ENCODE measurements around the gene SYT14. TPM values are rescaled to one million over a fixed set of nuclear protein-coding genes. Genes with fewer than 3 reads are reported as not detected.

The SYT14 gene
- polyA plus RNA-seq, 4 donors, result 0.13 TPM; not detected in 2

- FAIRE-seq (no peak), DNase-seq (no peak)
- H3K9me3 ChIP-seq (ENCODE audit: control insufficient read depth in 2 of 2, insufficient read depth in 1 of 2, low read depth in 1 of 2, low read length in 1 of 2), result no peaks in the 10 kb centered on the region
- no peak overlapping the region for H3K27ac ChIP-seq (ENCODE audit: low read depth in 1 of 3, low read length in 2 of 3)
- H3K27me3 ChIP-seq (ENCODE audit: control insufficient read depth in 3 of 3, insufficient read depth in 3 of 3, low read length in 3 of 3), result peaks cover 0 to 2% (median 0%) of the 10 kb centered on the region in 3 donors
- no peaks in the 10 kb centered on the region for H3K36me3 ChIP-seq (ENCODE audit: control insufficient read depth in 3 of 3, insufficient read depth in 2 of 3, low read depth in 1 of 3, low read length in 3 of 3)
- no peak overlapping the region for H3K4me3 ChIP-seq (ENCODE audit: low read depth in 1 of 3, low read length in 3 of 3)
- WGBS, 3 donors, result 90 to 93% (median 92%) methylated on average over 1 of the region's 1 CpG
- H3K4me1 ChIP-seq (ENCODE audit: control insufficient read depth in 3 of 3, insufficient read depth in 2 of 3, low read depth in 1 of 3, low read length in 2 of 3), result no peaks in the 10 kb centered on the region
These were observed 17.2 kb upstream of the SYT14 start for GRCh38 chr1:209920844-209921243.

GRCh38 chr1:209924390-209924789 lies 13.6 kb upstream of the SYT14 start:
- no peaks in the 10 kb centered on the region for H3K4me1 ChIP-seq (ENCODE audit: control insufficient read depth in 3 of 3, insufficient read depth in 2 of 3, low read depth in 1 of 3, low read length in 2 of 3)
- no peaks in the 10 kb centered on the region for H3K9me3 ChIP-seq (ENCODE audit: control insufficient read depth in 2 of 2, insufficient read depth in 1 of 2, low read depth in 1 of 2, low read length in 1 of 2)
- no peak overlapping the region for H3K4me3 ChIP-seq (ENCODE audit: low read depth in 1 of 3, low read length in 3 of 3)
- H3K27ac ChIP-seq (ENCODE audit: low read depth in 1 of 3, low read length in 2 of 3), result no peak overlapping the region
- DNase-seq (no peak), FAIRE-seq (no peak)
- peaks cover 0 to 3% (median 2%) of the 10 kb centered on the region in 3 donors for H3K27me3 ChIP-seq (ENCODE audit: control insufficient read depth in 3 of 3, insufficient read depth in 3 of 3, low read length in 3 of 3)
- H3K36me3 ChIP-seq (ENCODE audit: control insufficient read depth in 3 of 3, insufficient read depth in 2 of 3, low read depth in 1 of 3, low read length in 3 of 3), result no peaks in the 10 kb centered on the region

- 23 to 37% (median 32%) methylated on average over 3 of the region's 3 CpGs for WGBS, 3 donors
- no peak for DNase-seq
- H3K4me1 ChIP-seq (ENCODE audit: control insufficient read depth in 3 of 3, insufficient read depth in 2 of 3, low read depth in 1 of 3, low read length in 2 of 3), result no peaks in the 10 kb centered on the region
- H3K9me3 ChIP-seq (ENCODE audit: control insufficient read depth in 2 of 2, insufficient read depth in 1 of 2, low read depth in 1 of 2, low read length in 1 of 2), result no peaks in the 10 kb centered on the region
- H3K27ac ChIP-seq (ENCODE audit: low read depth in 1 of 3, low read length in 2 of 3), result no peak overlapping the region
- H3K36me3 ChIP-seq (ENCODE audit: control insufficient read depth in 3 of 3, insufficient read depth in 2 of 3, low read depth in 1 of 3, low read length in 3 of 3), result no peaks in the 10 kb centered on the region
- no peak overlapping the region for H3K4me3 ChIP-seq (ENCODE audit: low read depth in 1 of 3, low read length in 3 of 3)
- H3K27me3 ChIP-seq (ENCODE audit: control insufficient read depth in 3 of 3, insufficient read depth in 3 of 3, low read length in 3 of 3), result peaks cover 0 to 3% (median 2%) of the 10 kb centered on the region in 3 donors
- no peak for FAIRE-seq
These were observed 12.0 kb upstream of the SYT14 start for GRCh38 chr1:209926045-209926444.

DNA sequence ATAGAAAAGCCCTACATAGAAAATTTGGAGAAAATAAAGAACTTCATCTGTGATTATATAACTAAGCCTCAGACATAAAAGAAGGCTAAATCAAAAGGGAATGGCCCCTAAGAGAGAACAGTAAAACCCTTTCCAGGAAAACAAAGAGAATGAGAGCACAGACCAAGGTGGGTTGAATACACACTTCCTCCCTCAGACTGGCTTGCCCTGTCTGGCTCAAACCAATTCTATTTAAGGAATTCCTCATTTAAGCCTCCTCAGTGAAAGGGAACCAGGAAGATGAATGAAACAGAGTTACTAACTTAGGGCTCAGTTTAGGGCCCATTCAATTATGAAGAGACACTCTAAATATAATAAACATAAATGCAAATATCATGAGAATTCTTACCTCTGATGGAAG lies 10.6 kb upstream of the SYT14 start:
- no peak for FAIRE-seq
- Histone ChIP-seq H3K27ac (ENCODE audit: low read depth in 1 of 3, low read length in 2 of 3) (no peak overlapping the region), H3K27me3 (ENCODE audit: control insufficient read depth in 3 of 3, insufficient read depth in 3 of 3, low read length in 3 of 3) (peaks cover 0 to 3% (median 2%) of the 10 kb centered on the region in 3 donors), H3K9me3 (ENCODE audit: control insufficient read depth in 2 of 2, insufficient read depth in 1 of 2, low read depth in 1 of 2, low read length in 1 of 2) (no peaks in the 10 kb centered on the region), H3K36me3 (ENCODE audit: control insufficient read depth in 3 of 3, insufficient read depth in 2 of 3, low read depth in 1 of 3, low read length in 3 of 3) (no peaks in the 10 kb centered on the region), H3K4me3 (ENCODE audit: low read depth in 1 of 3, low read length in 3 of 3) (no peak overlapping the region), H3K4me1 (ENCODE audit: control insufficient read depth in 3 of 3, insufficient read depth in 2 of 3, low read depth in 1 of 3, low read length in 2 of 3) (no peaks in the 10 kb centered on the region)
- no peak for DNase-seq

- H3K9me3 ChIP-seq (ENCODE audit: control insufficient read depth in 2 of 2, insufficient read depth in 1 of 2, low read depth in 1 of 2, low read length in 1 of 2), result no peaks in the 10 kb centered on the region
- H3K4me1 ChIP-seq (ENCODE audit: control insufficient read depth in 3 of 3, insufficient read depth in 2 of 3, low read depth in 1 of 3, low read length in 2 of 3), result no peaks in the 10 kb centered on the region
- H3K36me3 ChIP-seq (ENCODE audit: control insufficient read depth in 3 of 3, insufficient read depth in 2 of 3, low read depth in 1 of 3, low read length in 3 of 3), result no peaks in the 10 kb centered on the region
- H3K27me3 ChIP-seq (ENCODE audit: control insufficient read depth in 3 of 3, insufficient read depth in 3 of 3, low read length in 3 of 3), result peaks cover 0 to 3% (median 0%) of the 10 kb centered on the region in 3 donors
- H3K27ac ChIP-seq (ENCODE audit: low read depth in 1 of 3, low read length in 2 of 3), result no peak overlapping the region
- FAIRE-seq, result no peak
- no peak for DNase-seq
- no peak overlapping the region for H3K4me3 ChIP-seq (ENCODE audit: low read depth in 1 of 3, low read length in 3 of 3)
These were observed 8.3 kb upstream of the SYT14 start for GRCh38 chr1:209929751-209930150.

GRCh38 chr1:209931141-209931540 lies 6.9 kb upstream of the SYT14 start:
- DNase-seq, result no peak
- Histone ChIP-seq H3K27ac (ENCODE audit: low read depth in 1 of 3, low read length in 2 of 3) (no peak overlapping the region), H3K27me3 (ENCODE audit: control insufficient read depth in 3 of 3, insufficient read depth in 3 of 3, low read length in 3 of 3) (peaks cover 0 to 3% (median 2%) of the 10 kb centered on the region in 3 donors), H3K36me3 (ENCODE audit: control insufficient read depth in 3 of 3, insufficient read depth in 2 of 3, low read depth in 1 of 3, low read length in 3 of 3) (no peaks in the 10 kb centered on the region), H3K9me3 (ENCODE audit: control insufficient read depth in 2 of 2, insufficient read depth in 1 of 2, low read depth in 1 of 2, low read length in 1 of 2) (no peaks in the 10 kb centered on the region), H3K4me1 (ENCODE audit: control insufficient read depth in 3 of 3, insufficient read depth in 2 of 3, low read depth in 1 of 3, low read length in 2 of 3) (no peaks in the 10 kb centered on the region), H3K4me3 (ENCODE audit: low read depth in 1 of 3, low read length in 3 of 3) (no peak overlapping the region)
- FAIRE-seq, result no peak
- 60 to 76% (median 62%) methylated on average over 2 of the region's 2 CpGs for WGBS, 3 donors

DNA sequence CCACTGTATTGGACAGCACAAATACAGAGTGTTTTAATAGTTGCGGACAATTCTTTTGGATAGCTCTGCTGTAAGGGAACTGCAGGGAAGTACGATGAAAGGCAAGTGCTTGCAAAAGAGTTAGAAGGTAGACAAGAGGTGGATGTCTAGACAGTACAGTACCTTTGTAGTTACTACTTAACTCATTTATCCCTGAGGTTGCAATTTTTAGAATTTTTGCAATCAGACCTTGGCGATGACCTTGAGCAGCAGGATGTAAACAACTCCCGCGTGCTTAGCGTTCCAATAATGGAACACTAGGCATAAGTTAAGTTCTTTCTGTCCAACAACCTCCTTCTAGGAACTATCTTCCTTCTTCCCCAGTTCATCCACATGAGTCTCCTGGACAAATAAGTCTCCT lies 1.9 kb upstream of the SYT14 start:
- no peak for DNase-seq
- FAIRE-seq, result no peak
- no peak overlapping the region for H3K27ac ChIP-seq (ENCODE audit: low read depth in 1 of 3, low read length in 2 of 3)
- H3K27me3 ChIP-seq (ENCODE audit: control insufficient read depth in 3 of 3, insufficient read depth in 3 of 3, low read length in 3 of 3), result peaks cover 0 to 11% (median 9%) of the 10 kb centered on the region in 3 donors
- no peaks in the 10 kb centered on the region for H3K36me3 ChIP-seq (ENCODE audit: control insufficient read depth in 3 of 3, insufficient read depth in 2 of 3, low read depth in 1 of 3, low read length in 3 of 3)
- peaks cover 0 to 3% (median 2%) of the 10 kb centered on the region in 3 donors for H3K4me1 ChIP-seq (ENCODE audit: control insufficient read depth in 3 of 3, insufficient read depth in 2 of 3, low read depth in 1 of 3, low read length in 2 of 3)
- WGBS, 3 donors, result 91 to 94% (median 91%) methylated on average over 6 of the region's 6 CpGs
- H3K4me3 ChIP-seq (ENCODE audit: low read depth in 1 of 3, low read length in 3 of 3), result no peak overlapping the region
- H3K9me3 ChIP-seq (ENCODE audit: control insufficient read depth in 2 of 2, insufficient read depth in 1 of 2, low read depth in 1 of 2, low read length in 1 of 2), result no peaks in the 10 kb centered on the region

- DNase-seq (no peak), FAIRE-seq (no peak)
- H3K27ac ChIP-seq (ENCODE audit: low read depth in 1 of 3, low read length in 2 of 3), result no peak overlapping the region
- H3K4me3 ChIP-seq (ENCODE audit: low read depth in 1 of 3, low read length in 3 of 3), result no peak overlapping the region
- no peaks in the 10 kb centered on the region for H3K4me1 ChIP-seq (ENCODE audit: control insufficient read depth in 3 of 3, insufficient read depth in 2 of 3, low read depth in 1 of 3, low read length in 2 of 3)
- H3K36me3 ChIP-seq (ENCODE audit: control insufficient read depth in 3 of 3, insufficient read depth in 2 of 3, low read depth in 1 of 3, low read length in 3 of 3), result no peaks in the 10 kb centered on the region
- WGBS, 3 donors, result 53 to 80% (median 78%) methylated on average over 2 of the region's 2 CpGs
- no peaks in the 10 kb centered on the region for H3K9me3 ChIP-seq (ENCODE audit: control insufficient read depth in 2 of 2, insufficient read depth in 1 of 2, low read depth in 1 of 2, low read length in 1 of 2)
- H3K27me3 ChIP-seq (ENCODE audit: control insufficient read depth in 3 of 3, insufficient read depth in 3 of 3, low read length in 3 of 3), result no peaks in the 10 kb centered on the region
These were observed 7.4 kb downstream of the SYT14 start for GRCh38 chr1:209945377-209945776.

DNA sequence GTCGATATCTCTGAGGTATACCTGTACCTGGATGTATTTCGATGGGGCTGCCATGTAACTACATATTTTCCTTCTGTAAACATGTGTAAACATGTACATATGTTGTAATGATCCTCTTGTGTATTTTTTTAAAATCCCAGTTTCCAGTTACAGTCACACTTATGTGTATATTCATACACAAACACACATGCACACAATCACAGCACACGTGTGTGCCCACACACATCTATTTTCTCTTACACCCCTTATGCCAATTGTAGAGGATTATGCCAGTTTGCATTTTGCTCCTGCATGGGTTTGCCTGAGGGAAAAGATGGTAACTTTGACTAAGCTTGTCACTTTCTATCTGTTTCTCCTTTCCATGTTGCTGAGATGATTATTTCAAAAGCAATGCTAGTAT lies 10.1 kb downstream of the SYT14 start:
- FAIRE-seq, result no peak
- WGBS, 3 donors, result 75 to 82% (median 78%) methylated on average over 3 of the region's 3 CpGs

More for the DNA sequence above, 10.1 kb downstream of the SYT14 start:
- DNase-seq, result no peak
- Histone ChIP-seq H3K9me3 (ENCODE audit: control insufficient read depth in 2 of 2, insufficient read depth in 1 of 2, low read depth in 1 of 2, low read length in 1 of 2) (no peaks in the 10 kb centered on the region), H3K27me3 (ENCODE audit: control insufficient read depth in 3 of 3, insufficient read depth in 3 of 3, low read length in 3 of 3) (no peaks in the 10 kb centered on the region), H3K4me1 (ENCODE audit: control insufficient read depth in 3 of 3, insufficient read depth in 2 of 3, low read depth in 1 of 3, low read length in 2 of 3) (no peaks in the 10 kb centered on the region), H3K27ac (ENCODE audit: low read depth in 1 of 3, low read length in 2 of 3) (no peak overlapping the region), H3K36me3 (ENCODE audit: control insufficient read depth in 3 of 3, insufficient read depth in 2 of 3, low read depth in 1 of 3, low read length in 3 of 3) (no peaks in the 10 kb centered on the region), H3K4me3 (ENCODE audit: low read depth in 1 of 3, low read length in 3 of 3) (no peak overlapping the region)

Measured in small intestine (tissue), 7 donors.